Activated CD4-positive, alpha-beta T cell treated with anti-CD3 and anti-CD28 coated beads, Interleukin-2, amount 50 U/mL, for 4 hours (primary cell): Measurements from ENCODE around the gene RAB11A.

Experiments
- DNase-seq, 2 experiments: peaks; one replicate each; pipeline ENCODE4 v3.0.0-alpha.2; 2020

Gene RAB11A

GRCh38 chr15:65869126-65869953, at the start of gene RAB11A:
Gene RAB11A (plus strand): TSS chr15:65869491. CDS start chr15:65869586, 95 bp downstream.
- peak; percentile 90 to 93 for DNase-seq

GRCh38 chr15:65819563-65819960, 49.7 kb upstream of the RAB11A start:
- no peak for DNase-seq

DNA sequence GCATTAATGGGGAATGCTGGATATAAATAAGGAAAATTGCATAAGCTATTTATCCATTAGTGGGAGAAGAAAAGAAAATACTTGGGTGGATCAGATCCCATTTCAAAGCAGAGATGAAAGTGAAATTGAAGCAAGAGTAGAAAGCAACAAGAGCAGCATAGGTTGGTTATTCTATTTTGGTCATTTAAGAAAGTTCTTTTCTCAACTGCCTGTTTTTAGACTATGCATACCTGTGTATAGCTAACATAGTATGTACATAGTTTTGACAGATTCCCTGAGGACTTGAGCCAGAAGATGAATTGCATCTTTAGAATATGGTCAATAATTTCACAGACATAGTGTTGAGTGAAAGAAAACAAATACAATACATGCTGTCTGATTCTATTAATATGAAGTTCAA, 48.2 kb upstream of the RAB11A start:
- no peak for DNase-seq

DNA sequence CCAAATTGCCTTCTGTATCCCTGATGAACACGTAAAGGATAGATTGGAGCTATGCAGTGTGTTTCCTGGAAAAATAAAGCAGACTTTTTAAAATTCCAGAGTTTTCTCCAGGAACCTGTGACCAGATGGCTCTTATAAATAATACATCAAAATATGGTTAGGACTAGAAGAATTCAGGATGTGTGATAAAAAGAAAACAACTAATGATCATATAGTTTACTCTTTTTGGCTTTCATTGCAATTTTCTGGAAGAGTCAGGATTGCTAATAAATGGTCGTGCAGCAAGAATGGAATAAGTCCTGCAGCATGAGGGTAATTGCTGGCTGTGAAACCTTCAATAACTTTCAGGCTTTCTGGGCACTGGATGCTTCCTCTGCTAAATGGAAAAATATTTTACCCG, 47.0 kb upstream of the RAB11A start:
- no peak for DNase-seq

- DNase-seq, result no peak
Measured at GRCh38 chr15:65824031-65824743, 45.1 kb upstream of the RAB11A start.

GRCh38 chr15:65824941-65825544, 44.2 kb upstream of the RAB11A start:
- DNase-seq, result no peak

GRCh38 chr15:65827065-65827464, 42.2 kb upstream of the RAB11A start:
- DNase-seq, result no peak

GRCh38 chr15:65828585-65828984, 40.7 kb upstream of the RAB11A start:
- DNase-seq, result no peak

DNA sequence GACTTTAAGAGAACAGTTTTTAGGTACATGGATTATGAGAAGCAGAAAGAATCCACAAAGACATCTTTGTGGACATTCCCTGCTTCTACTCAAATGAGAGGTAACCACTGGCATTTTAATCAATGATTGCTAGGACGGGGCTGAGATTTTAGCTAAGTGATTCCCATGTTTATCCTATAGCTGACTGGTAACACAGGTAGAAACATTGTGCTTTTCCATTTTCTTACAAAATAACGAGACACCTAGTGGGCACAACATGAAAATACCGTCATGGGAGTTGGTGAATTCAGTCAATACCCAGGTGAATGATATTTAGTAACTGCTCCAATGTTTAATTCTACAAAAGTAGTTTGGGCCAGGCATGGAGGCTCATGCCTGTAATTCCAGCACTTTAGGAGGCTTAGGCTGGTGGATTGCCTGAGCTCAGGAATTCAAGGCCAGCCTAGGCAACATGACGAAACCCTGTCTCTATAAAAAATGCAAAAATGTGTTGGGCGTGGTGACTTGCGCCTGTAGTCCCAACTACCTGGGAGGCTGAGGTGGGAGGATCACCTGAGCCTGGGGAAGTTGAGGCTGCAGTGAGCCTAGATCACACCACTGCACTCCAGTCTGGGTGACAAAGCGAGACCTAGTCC, 40.0 kb upstream of the RAB11A start:
- DNase-seq, result no peak

- DNase-seq, result peak; percentile 21 to 25
Measured at GRCh38 chr15:65832549-65833364, 36.5 kb upstream of the RAB11A start.

GRCh38 chr15:65833501-65834205, 35.6 kb upstream of the RAB11A start:
- no peak for DNase-seq

DNA sequence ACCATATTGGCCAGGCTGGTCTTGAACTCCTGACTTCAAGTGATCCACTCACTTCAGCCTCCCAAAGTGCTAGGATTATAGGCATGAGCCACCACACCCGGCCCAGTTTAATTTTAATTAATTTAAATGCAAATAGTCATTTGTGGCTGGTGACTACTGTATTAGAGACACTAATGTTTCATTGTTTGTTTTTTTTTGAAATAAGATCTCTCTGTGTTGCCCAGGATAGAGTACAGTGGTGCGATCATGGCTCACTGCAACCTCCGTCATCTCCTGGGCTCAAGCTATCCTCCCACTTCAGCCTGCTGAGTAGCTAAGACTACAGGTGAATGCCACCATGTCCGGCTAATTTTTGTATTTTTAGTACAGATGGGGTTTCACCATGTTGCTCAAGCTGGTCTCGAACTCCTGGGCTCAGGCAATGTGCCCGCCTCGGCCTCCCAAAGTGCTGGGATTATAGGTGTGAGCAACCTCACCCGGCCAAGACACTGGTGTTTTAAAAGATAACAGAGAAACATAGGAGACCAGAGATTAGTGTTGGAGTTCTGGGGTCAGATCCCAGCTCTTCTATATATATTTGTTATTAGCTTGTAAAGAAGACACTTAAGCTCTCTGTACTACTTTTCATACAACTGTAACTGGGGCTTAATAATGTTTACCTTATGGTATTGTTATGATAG, 34.5 kb upstream of the RAB11A start:
- no peak for DNase-seq

GRCh38 chr15:65835447-65835846, 33.8 kb upstream of the RAB11A start:
- DNase-seq, result no peak

- no peak for DNase-seq
Measured at GRCh38 chr15:65836665-65837064, 32.6 kb upstream of the RAB11A start.

GRCh38 chr15:65837301-65838294, 31.7 kb upstream of the RAB11A start:
- DNase-seq, result no peak

DNA sequence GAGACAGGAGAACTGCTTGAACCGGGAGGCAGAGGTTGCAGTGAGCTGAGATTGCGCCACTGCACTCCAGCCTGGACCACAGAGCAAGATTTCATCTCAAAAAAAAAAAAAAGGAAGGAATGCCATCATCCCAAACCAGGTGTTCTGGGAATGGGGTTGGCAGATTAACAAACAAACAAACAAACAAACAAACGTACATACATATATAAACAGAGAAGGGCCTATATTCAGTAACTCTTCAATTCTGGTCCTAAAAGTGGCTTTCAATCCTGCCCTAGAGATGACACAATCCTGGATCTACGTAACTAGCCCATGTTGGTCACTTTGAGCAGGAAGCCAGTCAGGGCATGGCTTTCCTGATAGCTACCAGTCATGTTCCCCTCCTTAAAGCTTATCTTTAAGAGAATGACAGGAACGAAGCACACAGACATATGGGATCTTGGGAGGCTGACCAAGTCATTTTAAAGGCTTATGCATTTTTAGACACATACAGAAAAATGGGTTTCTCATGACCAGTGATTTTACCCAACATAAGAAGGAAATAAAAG, 29.9 kb upstream of the RAB11A start:
- DNase-seq, result no peak

- no peak for DNase-seq
Measured at GRCh38 chr15:65839985-65840384, 29.3 kb upstream of the RAB11A start.

DNA sequence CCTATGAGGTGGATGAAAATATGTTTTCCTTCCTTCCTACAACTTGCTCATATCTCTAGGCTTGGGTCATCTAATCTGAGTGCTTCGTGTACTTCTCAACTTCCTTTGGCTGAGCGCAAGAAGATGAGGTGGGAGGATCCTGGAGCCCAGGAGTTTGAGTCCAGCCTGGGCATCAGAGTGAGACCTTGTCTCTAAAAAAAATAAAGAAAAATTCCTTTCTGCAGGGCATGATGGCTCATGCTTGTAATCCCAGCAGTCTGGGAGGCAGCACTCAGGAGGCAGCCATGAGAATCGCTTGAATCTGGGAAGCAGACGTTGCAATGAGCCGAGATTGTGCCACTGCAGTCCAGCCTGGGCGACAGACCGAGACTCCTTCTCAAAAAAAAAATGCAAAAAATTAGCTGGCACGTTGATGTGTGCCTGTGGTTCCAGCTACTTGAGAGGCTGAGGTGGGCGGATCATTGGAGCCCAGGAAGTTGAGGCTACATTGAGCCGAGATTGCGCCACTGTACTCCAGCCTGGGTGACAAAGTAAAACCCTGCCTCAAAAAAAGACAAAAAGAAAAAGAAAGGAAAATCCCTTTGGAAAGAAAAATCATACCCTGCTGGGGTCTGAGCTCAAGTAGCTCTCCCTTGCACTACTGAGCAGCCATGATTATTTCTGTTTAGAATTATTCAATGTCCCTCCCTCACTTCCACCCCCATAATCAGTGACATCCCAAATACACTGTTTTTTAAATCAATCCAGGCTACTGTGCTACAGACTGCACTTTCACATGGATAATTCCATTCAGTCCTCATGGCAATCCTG, 28.0 kb upstream of the RAB11A start:
- DNase-seq, result no peak
